Measurements from ENCODE around the gene B3GALT5.
"Not testable (repeated sequence)": the region's sequence is repeated elsewhere in the genome, so short reads cannot be mapped to it uniquely, and the experiment has no call there.

Gene B3GALT5, protein sequence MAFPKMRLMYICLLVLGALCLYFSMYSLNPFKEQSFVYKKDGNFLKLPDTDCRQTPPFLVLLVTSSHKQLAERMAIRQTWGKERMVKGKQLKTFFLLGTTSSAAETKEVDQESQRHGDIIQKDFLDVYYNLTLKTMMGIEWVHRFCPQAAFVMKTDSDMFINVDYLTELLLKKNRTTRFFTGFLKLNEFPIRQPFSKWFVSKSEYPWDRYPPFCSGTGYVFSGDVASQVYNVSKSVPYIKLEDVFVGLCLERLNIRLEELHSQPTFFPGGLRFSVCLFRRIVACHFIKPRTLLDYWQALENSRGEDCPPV

DNA sequence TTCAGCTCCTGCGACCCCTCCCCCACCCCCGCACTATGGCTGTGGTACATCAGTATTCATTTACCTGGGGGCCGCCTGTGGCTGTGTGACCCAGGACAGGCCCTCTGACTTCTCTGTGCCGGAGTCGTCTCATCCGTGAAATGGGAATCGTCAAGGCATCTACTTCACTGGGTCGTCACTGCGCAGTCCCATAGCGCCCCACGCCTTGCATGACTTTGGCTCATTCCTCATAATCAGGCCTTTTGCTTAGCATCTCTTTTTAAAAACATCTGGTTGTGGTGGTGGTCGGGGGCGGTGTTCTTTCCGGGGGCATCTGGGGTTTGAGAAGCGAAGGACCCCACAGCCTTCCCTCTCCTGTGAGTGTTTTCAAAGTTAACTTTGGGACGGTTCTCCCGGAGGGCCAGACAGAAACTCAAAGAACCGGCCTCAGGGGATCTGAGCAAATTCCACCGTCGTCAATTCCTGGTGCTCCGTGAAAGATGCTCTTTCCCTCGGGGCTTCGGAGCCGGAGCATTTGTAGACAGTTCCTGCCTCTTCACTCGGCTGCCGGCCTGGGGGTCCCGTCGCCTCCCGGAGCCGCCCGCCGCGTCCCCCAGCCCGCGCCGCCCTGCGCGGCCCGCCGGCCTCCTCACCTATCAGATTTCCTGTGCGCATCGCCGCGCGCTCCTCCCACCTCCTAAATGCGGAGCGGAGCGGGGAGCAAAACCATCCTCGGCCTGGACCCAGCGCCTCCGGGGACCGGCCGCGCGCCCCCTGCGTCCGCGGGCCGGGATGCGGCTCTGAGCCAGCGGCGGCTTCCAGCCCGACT is at the start of gene B3GALT5:
Gene B3GALT5 (plus strand): TSS at position 708 of the 808 bp plus-strand sequence. CDS start 47,620 bp downstream, outside the sequence.
- peak; percentile 64 for DNase-seq

DNA sequence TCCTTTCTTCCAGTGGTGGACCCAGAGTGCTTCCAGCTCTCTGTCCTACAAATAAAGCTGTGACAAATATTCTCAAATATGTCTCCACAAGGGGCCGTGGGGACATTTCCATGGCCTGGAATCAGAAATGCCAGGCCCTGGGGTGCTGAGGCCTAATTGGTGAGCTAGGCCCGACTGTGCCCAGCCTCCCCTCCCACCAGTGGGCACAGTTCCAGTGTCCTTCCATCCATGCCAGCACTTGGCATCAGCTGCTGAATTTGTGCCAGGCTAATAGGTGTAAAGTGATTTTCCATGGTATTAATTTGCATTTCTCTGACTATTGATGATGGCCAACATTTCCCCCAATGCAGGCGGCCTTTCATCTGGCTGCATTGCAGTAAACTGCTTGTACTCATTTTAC is 48.5 kb upstream of the B3GALT5 start:
- no peak for DNase-seq

DNA sequence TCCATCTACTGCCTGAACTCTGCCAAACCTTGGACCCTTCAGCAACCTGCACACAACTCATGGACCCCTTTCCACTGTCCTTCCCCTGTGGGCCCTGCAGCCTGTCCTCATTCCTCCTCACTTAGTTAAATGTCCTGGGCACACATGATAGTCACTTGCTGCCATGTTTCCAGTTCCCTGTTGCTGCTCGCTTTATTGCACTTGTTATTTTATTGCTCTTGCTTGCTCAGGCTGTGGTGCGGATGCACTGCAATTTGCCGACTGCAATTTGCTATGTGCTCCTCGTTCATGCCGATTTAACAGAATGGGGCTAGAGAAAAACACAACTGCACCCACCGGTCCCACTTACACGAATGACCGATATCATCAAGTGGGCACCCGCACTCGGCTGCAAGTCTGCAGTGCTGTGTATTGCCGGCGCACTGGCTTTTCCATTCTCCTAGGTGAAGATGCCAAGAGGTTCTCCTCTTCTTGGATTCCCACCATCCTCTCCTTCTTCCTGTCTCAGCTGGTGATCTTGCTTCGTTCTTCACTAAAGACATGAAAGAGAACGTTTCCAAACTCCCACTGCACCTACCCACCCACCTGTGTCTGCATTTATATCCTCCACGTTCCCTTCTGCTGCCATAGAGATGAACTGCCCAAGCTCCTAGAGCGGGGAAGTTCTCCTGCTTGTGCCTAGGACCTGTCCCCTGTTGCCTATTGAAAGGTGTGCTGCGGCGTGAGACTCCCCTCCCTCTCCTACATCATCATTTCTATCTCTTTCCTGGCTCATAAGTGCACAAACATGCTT is 45.4 kb upstream of the B3GALT5 start:
- no peak for DNase-seq

DNA sequence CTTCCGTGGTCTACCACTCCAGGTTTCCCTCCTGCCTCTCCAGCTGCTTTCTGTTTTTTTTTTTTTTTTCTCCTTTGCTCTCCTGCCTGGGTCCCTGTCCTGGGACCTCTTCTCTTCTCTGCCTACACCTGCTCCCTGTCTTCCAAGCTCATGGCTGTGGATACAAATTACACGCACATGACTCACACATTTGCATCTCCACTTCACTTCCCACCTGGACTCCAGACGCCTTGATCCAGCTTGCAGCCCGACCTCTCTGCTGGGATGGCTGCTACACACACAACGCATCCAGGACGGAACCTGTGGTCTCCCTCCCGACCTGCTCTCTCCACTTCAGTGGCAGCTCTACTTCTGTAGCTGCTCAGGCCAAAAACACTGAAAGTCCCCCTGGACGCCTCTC is 44.4 kb upstream of the B3GALT5 start:
- DNase-seq, result no peak

DNA sequence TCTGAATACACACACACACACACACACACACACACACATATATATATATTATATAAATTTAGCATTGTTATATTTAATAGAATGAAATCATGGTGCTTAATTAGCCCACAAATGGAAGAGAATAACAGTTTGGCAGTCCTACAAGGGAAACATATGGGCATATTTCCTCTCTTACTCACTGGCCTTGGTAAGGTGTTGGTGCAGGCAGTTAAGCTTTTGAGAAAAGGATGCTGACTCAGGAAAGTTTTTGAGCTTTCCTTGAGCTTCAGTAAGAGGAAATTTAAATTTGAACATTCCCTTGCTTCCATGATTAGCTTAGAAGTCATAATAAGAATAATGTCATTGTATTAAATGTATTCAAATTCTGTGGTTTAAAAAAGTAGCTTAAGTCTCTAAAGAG is 37.0 kb upstream of the B3GALT5 start:
- DNase-seq, result peak; percentile 41

DNA sequence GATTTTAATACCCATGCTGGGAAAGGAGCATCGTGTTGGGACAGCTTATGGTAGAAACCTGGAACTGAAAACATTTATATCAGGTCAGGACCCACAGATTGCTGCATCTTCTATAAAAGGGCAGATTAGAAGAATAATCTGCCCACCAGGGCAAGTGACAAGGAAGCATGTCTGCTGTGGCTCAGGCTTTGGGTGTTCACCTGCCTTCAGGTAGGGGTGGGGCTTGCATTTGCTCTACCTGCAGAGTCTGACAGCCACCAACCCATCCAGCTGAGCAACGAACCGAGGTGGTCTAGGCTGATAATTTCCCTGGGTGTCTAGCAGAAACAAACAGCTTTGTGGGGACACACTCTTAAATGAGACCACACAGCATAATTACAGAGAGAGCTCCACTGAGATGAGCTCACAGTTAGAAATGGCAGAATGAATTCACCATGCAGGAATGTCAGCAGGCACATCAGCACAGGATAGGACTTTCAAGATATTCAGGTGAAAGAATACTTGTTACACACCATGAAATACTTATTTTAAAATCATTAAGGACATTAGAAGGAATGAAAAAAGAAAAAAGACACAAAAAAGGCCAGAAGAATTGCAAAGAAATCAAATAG is 36.1 kb upstream of the B3GALT5 start:
- DNase-seq, result no peak

DNA sequence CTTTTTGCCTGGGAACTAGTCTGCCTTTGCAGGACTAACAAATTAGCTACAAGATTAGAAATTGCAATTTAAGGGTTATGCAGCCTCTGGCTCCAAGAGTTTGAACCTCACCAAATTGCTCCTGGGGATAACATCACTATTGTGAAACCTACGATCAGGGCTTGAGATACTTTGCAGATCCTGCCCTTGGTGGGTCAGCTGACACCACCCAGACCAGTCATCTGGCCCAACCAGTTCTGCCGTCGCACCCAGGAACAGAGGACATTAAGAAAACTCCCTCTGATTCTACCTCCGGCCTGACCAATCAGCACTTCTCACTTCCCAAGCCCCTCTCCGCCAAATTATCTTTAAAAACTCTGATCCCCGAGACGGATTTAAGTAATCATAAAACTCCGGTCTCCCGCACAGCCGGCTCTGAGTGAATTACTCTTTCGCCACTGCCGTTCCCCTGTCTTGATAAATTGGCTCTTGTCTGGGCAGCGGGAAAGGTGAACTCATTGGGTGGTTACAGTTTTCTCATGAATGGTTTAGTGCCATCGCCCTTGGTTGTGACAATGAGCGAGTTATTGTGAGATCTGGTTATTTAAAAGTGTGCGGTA is 32.9 kb upstream of the B3GALT5 start:
- no peak for DNase-seq

DNA sequence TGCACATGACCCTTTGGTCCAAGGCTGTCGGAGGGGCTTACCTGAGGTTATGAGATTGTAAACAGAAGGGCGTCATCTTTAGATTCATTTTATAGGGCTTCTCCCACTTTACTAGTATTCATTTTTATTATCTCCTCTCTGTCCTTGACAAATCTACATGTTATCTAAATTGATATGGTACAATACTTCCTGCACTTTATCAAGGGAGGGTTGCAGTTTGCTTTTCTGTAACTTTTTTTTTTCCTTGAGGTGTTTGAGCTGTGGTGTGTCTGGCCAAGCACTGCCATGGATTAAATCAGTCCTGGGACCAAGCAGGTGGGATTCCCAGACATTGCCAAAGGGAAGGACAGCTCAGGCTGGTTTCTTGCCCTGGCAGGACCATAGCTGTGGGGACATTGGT is 32.0 kb upstream of the B3GALT5 start:
- DNase-seq, result no peak

DNA sequence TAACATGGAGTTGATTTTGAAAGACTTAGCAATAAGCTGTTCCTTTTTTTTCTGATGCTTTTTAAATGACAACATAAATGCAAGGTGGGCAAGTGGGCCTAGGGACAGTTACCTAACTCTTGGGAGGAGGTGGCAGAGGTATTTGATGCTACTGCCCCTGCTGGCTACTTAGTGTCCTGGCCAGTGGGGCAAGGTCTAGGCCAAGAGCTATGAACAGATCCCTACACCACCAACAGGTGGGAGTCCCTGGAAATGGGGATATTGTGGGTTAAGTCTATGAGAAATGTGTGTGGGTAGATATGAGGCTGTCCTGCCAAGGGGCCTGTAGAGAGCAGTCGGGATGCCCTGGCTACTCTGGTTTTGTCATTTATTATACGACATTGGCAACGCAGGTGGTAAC is 31.3 kb upstream of the B3GALT5 start:
- no peak for DNase-seq

DNA sequence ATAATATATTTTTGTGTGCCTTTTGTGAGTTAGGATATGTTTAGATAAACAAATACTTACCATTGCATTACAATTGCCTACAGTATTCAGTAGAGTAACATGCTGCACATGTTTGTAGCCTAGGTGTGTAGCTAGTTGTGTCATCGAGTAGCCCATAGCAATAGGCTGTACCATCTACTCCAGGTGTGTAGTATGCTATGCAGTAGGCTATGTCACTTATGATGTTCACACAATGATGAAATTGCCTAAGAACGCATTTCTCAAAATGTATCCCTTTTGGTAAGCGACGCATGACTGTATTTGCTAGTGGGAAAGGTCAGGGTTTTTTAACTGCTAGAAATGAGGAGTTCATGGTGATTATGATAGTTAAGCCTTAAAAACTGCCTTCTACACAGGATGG is 30.0 kb upstream of the B3GALT5 start:
- DNase-seq, result no peak

DNA sequence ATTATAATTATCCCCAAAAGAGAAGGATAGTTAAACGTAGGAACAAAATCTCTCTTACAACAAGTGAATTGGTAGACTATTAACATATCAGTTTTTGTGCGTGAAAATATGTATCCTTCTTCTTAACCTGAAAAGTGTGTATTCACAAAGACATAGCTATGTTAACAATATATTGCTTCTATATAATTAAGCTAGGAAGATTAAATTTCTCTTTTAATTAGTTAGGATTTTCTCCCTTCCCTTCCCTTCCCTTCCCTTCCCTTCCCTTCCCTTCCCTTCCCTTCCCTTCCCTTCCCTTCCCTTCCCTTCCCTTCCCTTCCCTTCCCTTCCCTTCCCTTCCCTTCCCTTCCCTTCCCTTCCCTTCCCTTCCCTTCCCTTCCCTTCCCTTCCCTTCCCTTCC is 29.2 kb upstream of the B3GALT5 start:
- not testable (repeated sequence) for DNase-seq

DNA sequence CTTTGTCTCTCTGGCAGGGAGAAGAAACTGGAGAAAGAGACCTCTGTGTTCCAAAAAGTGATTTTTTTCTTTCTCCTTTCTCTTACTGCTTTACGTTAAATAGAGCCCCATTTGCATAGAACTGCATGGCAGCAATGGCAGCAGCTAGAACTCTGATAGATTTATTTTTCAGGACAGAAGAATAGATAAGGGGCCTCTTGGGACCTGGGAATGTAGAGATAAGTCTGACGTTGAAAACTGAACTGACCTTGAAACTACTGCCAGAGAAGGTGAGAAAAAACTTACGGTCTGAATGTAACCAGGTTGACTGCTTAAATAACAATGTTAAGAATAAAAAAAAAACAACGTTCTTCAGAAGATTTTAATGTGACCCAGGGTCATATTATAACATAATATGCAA is 25.4 kb upstream of the B3GALT5 start:
- DNase-seq, result no peak

DNA sequence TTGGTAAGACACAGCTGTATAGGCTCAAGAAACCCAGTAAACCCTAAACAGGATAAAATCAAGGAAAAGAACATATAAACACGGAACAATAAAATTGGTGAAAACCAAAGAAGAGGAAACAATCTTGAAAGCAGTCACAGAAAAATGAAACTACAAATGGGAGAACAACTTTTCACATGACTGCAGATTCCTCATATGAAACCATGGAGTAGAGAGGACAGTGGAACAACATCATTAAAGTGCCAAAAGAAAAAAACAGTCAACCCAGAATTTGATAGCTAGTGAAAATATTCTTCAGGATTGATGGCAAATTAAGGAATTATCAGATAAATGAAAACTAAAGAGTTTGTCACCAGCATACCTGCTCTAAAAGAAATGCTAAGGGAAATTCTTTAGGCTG is 23.9 kb upstream of the B3GALT5 start:
- DNase-seq, result no peak

DNA sequence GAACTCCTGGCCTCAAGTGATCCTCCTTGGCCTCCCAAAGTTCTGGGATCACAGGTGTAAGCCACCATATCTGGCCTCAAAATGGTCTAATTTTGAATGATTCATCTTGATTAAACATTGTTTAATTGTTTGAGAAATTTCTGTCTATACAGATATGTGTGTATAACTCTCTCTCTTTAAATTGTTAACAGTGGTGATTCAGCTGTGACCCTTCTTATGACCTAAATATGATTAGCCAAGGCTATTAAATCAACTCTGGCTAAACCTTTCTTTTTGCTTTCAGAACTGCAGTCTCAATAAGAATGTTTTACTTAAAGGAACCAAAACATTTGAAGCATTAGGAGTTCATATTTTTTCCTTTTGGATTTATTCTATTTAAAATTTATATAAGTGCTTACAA is 19.2 kb upstream of the B3GALT5 start:
- no peak for DNase-seq

DNA sequence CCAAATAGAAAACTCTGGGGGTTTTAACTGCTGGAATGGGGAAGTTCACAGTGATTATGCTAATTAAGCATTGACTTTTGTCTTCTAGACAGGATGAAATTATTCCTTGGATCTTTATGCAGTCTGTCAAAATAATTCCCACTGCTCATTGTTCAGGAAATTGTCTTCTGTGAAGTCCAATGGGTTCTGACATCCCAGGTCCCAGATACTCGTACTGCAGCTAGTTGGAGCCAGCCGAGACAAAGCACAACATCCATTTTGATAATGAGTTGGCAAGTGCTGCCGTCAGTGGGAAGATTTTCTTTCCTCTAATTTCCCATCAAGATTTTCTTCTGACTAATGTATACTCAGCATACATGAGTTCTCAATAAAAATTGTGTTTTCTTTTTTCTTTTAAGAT is 17.3 kb upstream of the B3GALT5 start:
- no peak for DNase-seq

DNA sequence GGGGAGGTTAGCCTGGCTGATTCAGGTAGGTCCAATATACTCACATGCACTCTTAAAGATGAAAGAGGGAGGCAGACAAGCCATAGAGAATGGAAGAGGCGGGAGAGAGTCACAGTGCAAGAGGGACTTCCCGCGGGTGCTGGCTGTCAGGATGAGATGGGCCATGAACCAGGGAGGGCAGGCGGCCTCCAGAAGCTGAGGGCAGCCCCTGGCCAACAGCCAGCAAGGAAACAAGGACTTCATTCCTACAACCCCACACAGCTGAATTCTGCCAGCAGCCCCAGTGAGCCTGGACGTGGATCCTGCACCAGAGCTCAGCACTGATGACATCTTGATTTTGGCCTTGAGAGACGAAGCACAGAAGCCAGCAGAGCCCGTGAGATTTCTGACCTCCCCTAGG is 15.1 kb upstream of the B3GALT5 start:
- no peak for DNase-seq

DNA sequence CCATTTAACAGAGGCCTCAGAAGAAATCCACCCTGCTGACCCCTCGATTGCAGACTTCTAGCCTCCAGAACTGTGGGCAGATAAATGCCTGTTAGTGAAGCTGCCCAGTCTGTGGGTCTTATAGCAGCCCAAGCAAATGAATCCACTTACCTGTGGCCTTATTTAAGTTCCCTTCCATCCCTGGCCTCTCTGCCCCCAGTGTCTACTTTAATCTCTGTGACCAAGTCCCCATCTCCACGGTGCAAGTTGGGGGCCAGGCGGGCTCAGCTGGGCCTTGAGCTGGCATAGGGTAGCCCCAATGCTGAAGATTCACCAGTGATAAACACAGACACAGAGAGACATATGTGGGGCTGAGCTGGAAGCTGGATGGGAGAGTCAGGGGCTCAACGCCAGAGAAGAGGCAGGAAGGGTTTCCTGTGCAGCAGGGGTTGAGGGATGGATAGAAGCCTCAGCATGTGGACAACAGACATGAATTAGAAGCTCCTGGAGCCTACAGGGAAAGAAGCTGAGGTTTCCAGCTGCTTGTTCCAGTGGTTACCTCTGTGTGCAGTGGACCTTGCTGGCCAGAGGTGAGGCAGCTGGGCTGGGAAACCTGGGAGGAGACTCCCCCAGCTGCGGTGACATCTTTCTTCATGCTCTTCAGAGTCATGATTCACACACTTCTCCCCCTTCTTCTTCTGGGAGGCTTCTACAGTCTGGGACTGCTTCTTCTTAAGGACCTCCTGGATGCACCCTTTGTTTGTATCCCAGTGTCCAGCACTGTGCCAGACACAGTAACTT is 13.4 kb upstream of the B3GALT5 start:
- no peak for DNase-seq

DNA sequence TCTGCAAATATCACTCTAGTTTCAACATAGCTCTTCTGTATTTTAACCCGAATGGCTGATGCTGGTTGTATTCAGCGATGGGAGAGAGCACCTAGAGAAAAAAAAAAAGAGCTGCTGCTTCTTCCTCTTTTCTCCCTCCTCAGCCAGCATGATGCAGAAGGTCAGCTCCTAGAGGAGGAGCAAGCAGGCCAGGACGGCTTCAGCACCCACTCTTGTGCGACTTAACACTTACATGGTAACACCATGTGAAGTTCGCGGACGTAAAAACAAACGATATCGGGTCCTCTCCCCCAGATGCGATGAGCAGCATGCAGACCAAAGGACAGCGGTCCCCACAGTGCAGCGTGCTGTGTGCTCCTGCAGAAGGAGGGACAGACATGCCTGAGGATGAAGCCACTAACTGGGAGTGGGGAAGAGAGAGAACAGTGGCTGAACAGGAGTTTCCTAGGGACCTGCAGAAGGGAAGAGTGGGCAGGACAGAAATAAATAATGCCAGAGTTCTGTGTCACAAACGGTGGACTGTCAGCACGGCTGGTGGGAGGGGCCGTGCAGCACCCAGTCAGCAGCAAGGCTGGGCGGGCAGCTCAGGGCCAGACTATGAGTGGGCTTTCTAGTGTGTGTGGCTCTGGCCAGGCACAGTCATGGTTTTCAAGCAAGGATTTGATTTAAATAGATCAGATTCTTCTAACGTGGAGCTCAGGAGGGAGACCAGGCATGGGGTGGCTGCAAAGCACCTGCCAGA is 11.4 kb upstream of the B3GALT5 start:
- peak; percentile 6 for DNase-seq

DNA sequence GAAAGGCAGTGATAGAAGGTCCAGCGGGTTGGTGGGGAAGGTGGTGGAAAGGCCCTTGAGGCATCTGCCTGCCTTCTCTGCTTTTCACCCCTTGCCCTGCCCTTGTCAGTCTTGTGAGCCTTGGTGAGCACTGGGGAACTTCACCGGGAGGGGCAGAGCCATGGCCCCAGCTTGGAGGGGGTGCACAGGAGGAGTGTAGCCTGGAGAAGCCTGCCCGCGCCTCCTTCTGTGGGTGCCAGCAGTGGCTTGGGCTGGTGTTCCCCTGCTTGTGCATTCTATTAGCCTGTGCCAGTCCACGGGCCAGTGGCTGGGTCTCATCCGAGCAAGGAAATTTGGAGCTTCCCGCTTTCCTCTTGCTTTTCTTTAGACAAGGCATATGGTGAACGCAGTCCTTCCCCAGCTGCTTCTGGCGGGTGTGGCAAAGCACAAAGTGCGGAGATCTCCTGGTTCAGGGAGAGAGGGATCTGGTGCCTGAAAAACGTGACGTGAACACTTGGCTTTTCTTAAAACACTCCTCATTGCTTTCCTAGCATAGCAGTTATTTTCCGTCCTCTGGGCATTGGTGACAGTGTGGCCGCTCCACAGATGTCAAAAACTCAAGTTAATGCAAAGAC is 10.6 kb upstream of the B3GALT5 start:
- no peak for DNase-seq

DNA sequence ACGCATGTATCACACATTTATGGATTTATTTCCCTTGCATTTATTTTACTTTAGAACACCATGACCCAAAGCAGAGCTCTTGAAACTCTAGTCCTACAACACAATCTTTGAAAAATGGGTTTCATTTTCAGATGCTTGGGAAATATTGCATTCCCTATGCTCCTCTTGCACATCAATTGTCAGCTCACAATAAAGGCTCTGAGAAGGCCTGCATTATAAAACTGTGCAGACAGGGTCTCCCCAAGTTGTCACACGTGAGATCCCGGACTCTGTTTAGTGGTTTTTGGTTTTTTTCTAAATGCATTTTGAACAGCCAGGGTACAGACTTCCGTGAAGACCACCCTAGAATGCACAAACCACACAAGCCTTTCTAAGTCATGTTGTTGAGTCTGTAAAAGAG is 9.9 kb upstream of the B3GALT5 start:
- DNase-seq, result no peak

DNA sequence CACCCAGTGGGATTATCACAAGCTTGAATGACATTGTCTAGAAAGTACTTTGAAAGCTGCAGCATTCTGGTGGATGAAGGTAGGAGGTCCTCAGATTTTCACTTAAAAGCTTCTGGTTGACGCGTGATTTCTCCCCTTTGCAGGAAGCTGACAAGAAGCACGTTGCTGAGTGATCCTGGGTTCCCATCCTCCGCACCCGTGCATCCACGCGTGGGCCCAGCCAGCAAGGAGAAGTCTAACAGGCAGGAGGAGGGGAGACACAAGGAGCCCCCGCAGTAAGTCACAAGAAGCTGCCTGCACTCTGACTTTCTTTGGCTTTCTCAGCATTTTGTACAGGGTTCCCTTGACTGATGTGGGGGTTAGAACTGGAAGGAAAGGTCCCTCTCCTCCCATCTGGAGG is 7.8 kb upstream of the B3GALT5 start:
- no peak for DNase-seq
